GM23338 (cell line): ENCODE data around the gene ALAD. TPM values are rescaled to one million over a fixed set of nuclear protein-coding genes. Genes with fewer than 3 reads are reported as not detected.

Experiments used
- ATAC-seq: fragments of 200-7000 bp; cut with Tn5 transposase; 3 replicates; pipeline ENCODE4 v1.9.1; 2020
- DNase-seq: peaks from one replicate; pipeline ENCODE4 v3.0.0-alpha.2; 2015; ENCODE audit warnings: low spot score
- H2AFZ ChIP-seq: fragments of 200-600 bp; sonication (generic); 2 replicates; pipeline ENCODE4 v1.8.0; 2016; ENCODE audit warnings: antibody characterized with exemption, mild to moderate bottlenecking, moderate library complexity
- H3F3A ChIP-seq: fragments of 200-600 bp; sonication (generic); replicated peaks from 2 replicates; pipeline ENCODE4 v1.8.0; 2017; ENCODE audit warnings: antibody characterized with exemption, mixed run types, low read depth
- H3K27ac ChIP-seq: fragments of 200-600 bp; sonication (generic); 2 replicates; pipeline ENCODE4 v1.6.1; 2016; ENCODE audit warnings: low read depth
- H3K27me3 ChIP-seq: fragments of 200-600 bp; sonication (generic); 2 replicates; pipeline ENCODE4 v1.8.0; 2016; ENCODE audit warnings: mild to moderate bottlenecking, mixed run types, moderate library complexity; ENCODE audit not compliant: insufficient read depth
- H3K36me3 ChIP-seq: fragments of 200-600 bp; sonication (generic); 2 replicates; pipeline ENCODE4 v1.8.0; 2016; ENCODE audit warnings: mild to moderate bottlenecking; ENCODE audit not compliant: insufficient read depth
- H3K4me1 ChIP-seq: fragments of 200-600 bp; sonication (generic); 2 replicates; pipeline ENCODE4 v1.8.0; 2016; ENCODE audit warnings: mild to moderate bottlenecking, moderate library complexity; ENCODE audit not compliant: insufficient read depth
- H3K4me2 ChIP-seq: fragments of 200-600 bp; sonication (generic); 2 replicates; pipeline ENCODE4 v1.7.1; 2017; ENCODE audit warnings: mixed run types
- H3K4me3 ChIP-seq: fragments of 200-600 bp; sonication (generic); 2 replicates; pipeline ENCODE4 v1.6.1; 2016; ENCODE audit warnings: mixed run types
- H3K79me2 ChIP-seq: fragments of 200-600 bp; sonication (generic); replicated peaks from 2 replicates; pipeline ENCODE4 v1.8.0; 2017; ENCODE audit warnings: mild to moderate bottlenecking; ENCODE audit not compliant: insufficient read depth
- H3K9me2 ChIP-seq: fragments of 200-600 bp; sonication (generic); 2 replicates; pipeline ENCODE4 v1.8.0; 2017; ENCODE audit not compliant: insufficient read depth
- H4K20me1 ChIP-seq: fragments of 200-600 bp; sonication (generic); replicated peaks from 2 replicates; pipeline ENCODE4 v1.8.0; 2017; ENCODE audit warnings: mild to moderate bottlenecking; ENCODE audit not compliant: insufficient read depth
- H3K27ac Mint-ChIP-seq: 2 replicates; pipeline ENCODE4 v1.8.0; 2020; ENCODE audit warnings: inconsistent platforms, mild to moderate bottlenecking, moderate library complexity, mixed read lengths
- H3K27me3 Mint-ChIP-seq: 3 replicates; pipeline ENCODE4 v1.8.0; 2022; ENCODE audit warnings: low read depth, mild to moderate bottlenecking, moderate library complexity, mixed read lengths, inconsistent platforms; ENCODE audit not compliant: insufficient read depth, poor library complexity
- H3K36me3 Mint-ChIP-seq: 3 replicates; pipeline ENCODE4 v1.8.0; 2021; ENCODE audit warnings: low read depth, mild to moderate bottlenecking, inconsistent platforms, moderate library complexity, mixed read lengths
- H3K4me1 Mint-ChIP-seq: 3 replicates; pipeline ENCODE4 v1.8.0; 2020; ENCODE audit warnings: mild to moderate bottlenecking, inconsistent platforms, mixed read lengths
- H3K4me3 Mint-ChIP-seq: 3 replicates; pipeline ENCODE4 v1.8.0; 2021; ENCODE audit warnings: moderate library complexity, mild to moderate bottlenecking, inconsistent platforms, mixed read lengths
- H3K9me3 Mint-ChIP-seq: 3 replicates; pipeline ENCODE4 v1.8.0; 2020; ENCODE audit warnings: moderate library complexity, mild to moderate bottlenecking, inconsistent platforms, mixed read lengths
- CREB1 ChIP-seq: fragments of 250-450 bp; sonication (Bioruptor Pico); IDR thresholded peaks from 2 replicates; pipeline ENCODE4 v1.5.0; 2020; ENCODE audit warnings: low read depth, mild to moderate bottlenecking, moderate library complexity
- STAT1 ChIP-seq: IDR thresholded peaks from one replicate; pipeline ENCODE4 v1.6.1; 2016; ENCODE audit warnings: antibody characterized with exemption; ENCODE audit not compliant: unreplicated experiment
- ZNF114 ChIP-seq: fragments of 250-450 bp; sonication (Bioruptor Pico); IDR thresholded peaks from 2 replicates; pipeline ENCODE4 v1.5.0; 2020; ENCODE audit warnings: mild to moderate bottlenecking, moderate library complexity
- polyA plus RNA-seq: library from polyadenylated mRNA; unstranded; fragments of >200 nt; fragmentation: Nextera tagmentation; extraction: Ambion mirVana; gene quantifications from 2 replicates; pipeline ENCODE4 v1.2.1, GENCODE V29; 2016
- total RNA-seq: library from RNA; depleted of rRNA; stranded (reverse); fragments of >200 nt; shearing (Covaris generic); gene quantifications from 2 replicates; pipeline ENCODE4 v1.2.3, GENCODE V29; 2014
- TF ChIP-seq, protein P1 (sequence below): fragments of 250-450 bp; sonication (Bioruptor Pico); IDR thresholded peaks from 2 replicates; pipeline ENCODE4 v1.5.0; 2020; ENCODE audit warnings: mild to moderate bottlenecking, moderate library complexity
- TF ChIP-seq, protein P2 (sequence below), 2 experiments: fragments of 200-600 bp in 1 of 2; sonication (generic) in 1 of 2; conservative IDR thresholded peaks; 2 replicates each; pipeline versions ENCODE4 v1.5.1 to v1.6.1; 2016 to 2017; ENCODE audit warnings: antibody characterized with exemption in 2 of 2, low read depth in 2 of 2, mild to moderate bottlenecking in 2 of 2, moderate library complexity in 1 of 2

Gene ALAD
- total and polyA plus RNA-seq, 2 experiments from 2014 or later, result 7.1 to 10.1 TPM

DNA sequence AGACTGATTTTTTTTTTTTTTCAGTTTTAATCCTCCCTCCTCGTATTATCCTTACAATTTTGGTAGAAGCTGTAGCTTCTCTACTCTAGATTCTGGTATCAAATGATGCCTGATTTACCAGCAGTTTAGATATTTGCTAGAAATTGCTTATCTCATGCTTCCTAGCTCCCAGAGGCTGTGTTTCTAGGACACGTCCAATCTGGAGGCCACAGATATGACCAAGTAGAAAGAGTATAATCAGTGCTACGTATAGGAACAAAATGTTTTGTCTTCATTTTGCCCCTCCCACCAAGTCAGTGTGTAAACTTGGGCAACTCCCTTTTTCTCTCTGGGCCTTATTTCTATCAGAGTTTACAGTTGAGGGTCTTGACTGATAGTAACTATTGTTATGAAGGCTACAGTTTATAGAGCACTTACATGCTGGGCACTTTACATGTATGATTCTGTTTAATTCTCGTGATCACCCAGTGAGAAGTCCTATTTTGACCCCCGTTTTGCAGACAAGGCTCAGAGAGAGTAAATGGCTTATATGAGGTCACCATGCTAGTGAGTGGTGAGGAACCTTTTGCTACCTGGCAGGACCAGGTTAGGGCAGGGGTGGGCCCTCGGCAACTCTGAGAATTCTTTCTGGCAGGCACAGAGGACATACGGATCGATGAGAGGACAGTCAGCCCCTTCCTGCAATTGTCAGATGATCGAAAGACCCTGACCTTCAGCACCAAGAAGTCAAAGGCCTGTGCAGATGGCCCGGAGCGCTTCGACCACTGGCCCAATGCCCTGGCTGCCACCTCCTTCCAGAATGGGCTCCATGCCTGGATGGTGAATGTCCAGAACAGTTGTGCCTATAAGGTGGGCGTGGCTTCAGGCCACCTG lies 31.9 kb downstream of the ALAD start (continued):
- TF ChIP-seq, protein P1, sequence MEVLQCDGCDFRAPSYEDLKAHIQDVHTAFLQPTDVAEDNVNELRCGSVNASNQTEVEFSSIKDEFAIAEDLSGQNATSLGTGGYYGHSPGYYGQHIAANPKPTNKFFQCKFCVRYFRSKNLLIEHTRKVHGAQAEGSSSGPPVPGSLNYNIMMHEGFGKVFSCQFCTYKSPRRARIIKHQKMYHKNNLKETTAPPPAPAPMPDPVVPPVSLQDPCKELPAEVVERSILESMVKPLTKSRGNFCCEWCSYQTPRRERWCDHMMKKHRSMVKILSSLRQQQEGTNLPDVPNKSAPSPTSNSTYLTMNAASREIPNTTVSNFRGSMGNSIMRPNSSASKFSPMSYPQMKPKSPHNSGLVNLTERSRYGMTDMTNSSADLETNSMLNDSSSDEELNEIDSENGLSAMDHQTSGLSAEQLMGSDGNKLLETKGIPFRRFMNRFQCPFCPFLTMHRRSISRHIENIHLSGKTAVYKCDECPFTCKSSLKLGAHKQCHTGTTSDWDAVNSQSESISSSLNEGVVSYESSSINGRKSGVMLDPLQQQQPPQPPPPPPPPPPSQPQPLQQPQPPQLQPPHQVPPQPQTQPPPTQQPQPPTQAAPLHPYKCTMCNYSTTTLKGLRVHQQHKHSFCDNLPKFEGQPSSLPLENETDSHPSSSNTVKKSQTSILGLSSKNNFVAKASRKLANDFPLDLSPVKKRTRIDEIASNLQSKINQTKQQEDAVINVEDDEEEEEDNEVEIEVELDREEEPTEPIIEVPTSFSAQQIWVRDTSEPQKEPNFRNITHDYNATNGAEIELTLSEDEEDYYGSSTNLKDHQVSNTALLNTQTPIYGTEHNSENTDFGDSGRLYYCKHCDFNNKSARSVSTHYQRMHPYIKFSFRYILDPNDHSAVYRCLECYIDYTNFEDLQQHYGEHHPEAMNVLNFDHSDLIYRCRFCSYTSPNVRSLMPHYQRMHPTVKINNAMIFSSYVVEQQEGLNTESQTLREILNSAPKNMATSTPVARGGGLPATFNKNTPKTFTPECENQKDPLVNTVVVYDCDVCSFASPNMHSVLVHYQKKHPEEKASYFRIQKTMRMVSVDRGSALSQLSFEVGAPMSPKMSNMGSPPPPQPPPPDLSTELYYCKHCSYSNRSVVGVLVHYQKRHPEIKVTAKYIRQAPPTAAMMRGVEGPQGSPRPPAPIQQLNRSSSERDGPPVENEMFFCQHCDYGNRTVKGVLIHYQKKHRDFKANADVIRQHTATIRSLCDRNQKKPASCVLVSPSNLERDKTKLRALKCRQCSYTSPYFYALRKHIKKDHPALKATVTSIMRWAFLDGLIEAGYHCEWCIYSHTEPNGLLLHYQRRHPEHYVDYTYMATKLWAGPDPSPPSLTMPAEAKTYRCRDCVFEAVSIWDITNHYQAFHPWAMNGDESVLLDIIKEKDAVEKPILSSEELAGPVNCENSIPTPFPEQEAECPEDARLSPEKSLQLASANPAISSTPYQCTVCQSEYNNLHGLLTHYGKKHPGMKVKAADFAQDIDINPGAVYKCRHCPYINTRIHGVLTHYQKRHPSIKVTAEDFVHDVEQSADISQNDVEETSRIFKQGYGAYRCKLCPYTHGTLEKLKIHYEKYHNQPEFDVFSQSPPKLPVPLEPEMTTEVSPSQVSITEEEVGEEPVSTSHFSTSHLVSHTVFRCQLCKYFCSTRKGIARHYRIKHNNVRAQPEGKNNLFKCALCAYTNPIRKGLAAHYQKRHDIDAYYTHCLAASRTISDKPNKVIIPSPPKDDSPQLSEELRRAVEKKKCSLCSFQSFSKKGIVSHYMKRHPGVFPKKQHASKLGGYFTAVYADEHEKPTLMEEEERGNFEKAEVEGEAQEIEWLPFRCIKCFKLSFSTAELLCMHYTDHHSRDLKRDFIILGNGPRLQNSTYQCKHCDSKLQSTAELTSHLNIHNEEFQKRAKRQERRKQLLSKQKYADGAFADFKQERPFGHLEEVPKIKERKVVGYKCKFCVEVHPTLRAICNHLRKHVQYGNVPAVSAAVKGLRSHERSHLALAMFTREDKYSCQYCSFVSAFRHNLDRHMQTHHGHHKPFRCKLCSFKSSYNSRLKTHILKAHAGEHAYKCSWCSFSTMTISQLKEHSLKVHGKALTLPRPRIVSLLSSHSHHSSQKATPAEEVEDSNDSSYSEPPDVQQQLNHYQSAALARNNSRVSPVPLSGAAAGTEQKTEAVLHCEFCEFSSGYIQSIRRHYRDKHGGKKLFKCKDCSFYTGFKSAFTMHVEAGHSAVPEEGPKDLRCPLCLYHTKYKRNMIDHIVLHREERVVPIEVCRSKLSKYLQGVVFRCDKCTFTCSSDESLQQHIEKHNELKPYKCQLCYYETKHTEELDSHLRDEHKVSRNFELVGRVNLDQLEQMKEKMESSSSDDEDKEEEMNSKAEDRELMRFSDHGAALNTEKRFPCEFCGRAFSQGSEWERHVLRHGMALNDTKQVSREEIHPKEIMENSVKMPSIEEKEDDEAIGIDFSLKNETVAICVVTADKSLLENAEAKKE (CRISPR knock-in tag), result no peak

DNA sequence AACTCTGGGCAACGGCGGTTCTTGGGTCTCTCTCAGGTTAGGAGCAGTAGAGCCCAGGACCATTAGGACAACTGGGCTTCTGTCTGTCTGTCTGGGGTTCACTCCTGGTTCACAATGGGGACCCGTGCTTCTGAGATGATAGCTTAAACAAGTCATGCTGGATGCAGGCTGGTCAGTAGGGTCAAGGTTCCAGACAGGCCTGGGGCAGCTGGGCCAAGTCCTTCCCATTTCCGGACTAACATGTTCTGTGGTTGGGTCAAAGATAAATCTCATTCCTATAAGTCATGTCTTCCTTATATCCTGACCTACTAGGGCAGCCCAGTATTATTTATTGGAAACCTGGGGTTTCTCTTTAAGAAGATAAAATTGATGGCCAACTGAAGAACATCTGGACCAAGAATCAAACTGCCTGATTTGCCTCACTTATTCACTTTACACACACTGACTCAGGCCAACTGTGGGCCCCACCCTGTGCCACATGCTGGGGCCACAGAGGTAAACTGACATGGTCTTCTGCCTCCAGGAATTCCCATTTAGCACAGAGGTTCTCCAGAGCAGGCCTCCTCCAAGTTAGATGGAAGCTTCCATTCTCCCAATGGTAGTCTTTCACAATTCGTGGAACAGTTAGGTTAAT lies 32.6 kb downstream of the ALAD start:
- Mint-ChIP-seq H3K27me3 (no peaks in the 10 kb centered on the region), H3K27ac (no peak overlapping the region), H3K4me3 (no peak overlapping the region), H3K9me3 (no peaks in the 10 kb centered on the region), H3K4me1 (peaks cover 4% of the 10 kb centered on the region; the same call in 2 of the 3 replicates), H3K36me3 (no peaks in the 10 kb centered on the region; the same call in 2 of the 3 replicates)
- Histone ChIP-seq H2AFZ (no peak overlapping the region), H3K27ac (no peak overlapping the region), H3K4me1 (no peaks in the 10 kb centered on the region), H3F3A (no peaks in the 10 kb centered on the region), H3K4me2 (no peak overlapping the region), H4K20me1 (no peaks in the 10 kb centered on the region), H3K4me3 (no peak overlapping the region), H3K9me2 (no peaks in the 10 kb centered on the region), H3K79me2 (no peaks in the 10 kb centered on the region), H3K27me3 (no peaks in the 10 kb centered on the region), H3K36me3 (no peaks in the 10 kb centered on the region)
- ATAC-seq (no peak), DNase-seq (no peak)
- TF ChIP-seq ZNF114 (CRISPR knock-in tag) (no peak), STAT1 (no peak), CREB1 (CRISPR knock-in tag) (no peak)
- TF ChIP-seq, protein P2, sequence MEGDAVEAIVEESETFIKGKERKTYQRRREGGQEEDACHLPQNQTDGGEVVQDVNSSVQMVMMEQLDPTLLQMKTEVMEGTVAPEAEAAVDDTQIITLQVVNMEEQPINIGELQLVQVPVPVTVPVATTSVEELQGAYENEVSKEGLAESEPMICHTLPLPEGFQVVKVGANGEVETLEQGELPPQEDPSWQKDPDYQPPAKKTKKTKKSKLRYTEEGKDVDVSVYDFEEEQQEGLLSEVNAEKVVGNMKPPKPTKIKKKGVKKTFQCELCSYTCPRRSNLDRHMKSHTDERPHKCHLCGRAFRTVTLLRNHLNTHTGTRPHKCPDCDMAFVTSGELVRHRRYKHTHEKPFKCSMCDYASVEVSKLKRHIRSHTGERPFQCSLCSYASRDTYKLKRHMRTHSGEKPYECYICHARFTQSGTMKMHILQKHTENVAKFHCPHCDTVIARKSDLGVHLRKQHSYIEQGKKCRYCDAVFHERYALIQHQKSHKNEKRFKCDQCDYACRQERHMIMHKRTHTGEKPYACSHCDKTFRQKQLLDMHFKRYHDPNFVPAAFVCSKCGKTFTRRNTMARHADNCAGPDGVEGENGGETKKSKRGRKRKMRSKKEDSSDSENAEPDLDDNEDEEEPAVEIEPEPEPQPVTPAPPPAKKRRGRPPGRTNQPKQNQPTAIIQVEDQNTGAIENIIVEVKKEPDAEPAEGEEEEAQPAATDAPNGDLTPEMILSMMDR (conservative IDR thresholded peaks at IDR 0.05; ENCODE audit: low read depth in 2 of 2), result no peak
- TF ChIP-seq, protein P1 (CRISPR knock-in tag), result no peak
